SU-DHL-6 (cell line): ENCODE data around the gene ADAMTS14.

ENCODE experiments used
- H2AFZ ChIP-seq: fragments of 200-600 bp; sonication (generic); 2 replicates; pipeline ENCODE4 v1.6.1; 2014; ENCODE audit warnings: low read depth, mild to moderate bottlenecking, moderate library complexity, mixed read lengths, antibody characterized with exemption, low read length; ENCODE audit not compliant: severe bottlenecking
- H3F3A ChIP-seq: fragments of 200-600 bp; shearing (Covaris generic); 2 replicates; pipeline ENCODE4 v1.6.0; 2016; ENCODE audit warnings: antibody characterized with exemption, mild to moderate bottlenecking; ENCODE audit not compliant: insufficient read depth
- H3K27ac ChIP-seq: fragments of 200-600 bp; sonication (generic); 2 replicates; pipeline ENCODE4 v1.5.1; 2016; ENCODE audit warnings: low read depth, mild to moderate bottlenecking, low read length, moderate library complexity, mixed read lengths
- H3K27me3 ChIP-seq: fragments of 200-600 bp; sonication (generic), shearing (Covaris generic); 2 replicates; pipeline ENCODE4 v1.6.0; 2014; ENCODE audit warnings: mild to moderate bottlenecking, low read length
- H3K36me3 ChIP-seq: fragments of 200-600 bp; sonication (generic); 2 replicates; pipeline ENCODE4 v1.6.1; 2014; ENCODE audit warnings: mild to moderate bottlenecking, low read length, mixed read lengths
- H3K4me2 ChIP-seq: fragments of 300-600, 200-600 bp; shearing (Covaris generic), sonication (generic); 2 replicates; pipeline ENCODE4 v1.6.0; 2014; ENCODE audit warnings: low read length, low read depth, mild to moderate bottlenecking; ENCODE audit not compliant: poor library complexity, severe bottlenecking
- H3K4me3 ChIP-seq: fragments of 200-600 bp; sonication (generic); 2 replicates; pipeline ENCODE4 v1.5.1; 2014; ENCODE audit warnings: antibody characterized with exemption, low read length, mild to moderate bottlenecking, mixed read lengths; ENCODE audit not compliant: insufficient read depth, poor library complexity, severe bottlenecking
- H3K79me2 ChIP-seq: fragments of 200-600 bp; sonication (generic); 2 replicates; pipeline ENCODE4 v1.6.1; 2014; ENCODE audit warnings: mild to moderate bottlenecking, low read length, moderate library complexity; ENCODE audit not compliant: insufficient read depth
- H3K9ac ChIP-seq: fragments of 200-600 bp; sonication (generic); 2 replicates; pipeline ENCODE4 v1.7.0; 2014; ENCODE audit warnings: mild to moderate bottlenecking, low read length
- H3K9me2 ChIP-seq: fragments of 200-600 bp; sonication (generic); replicated peaks from 2 replicates; pipeline ENCODE4 v1.6.1; 2014; ENCODE audit warnings: low read length; ENCODE audit not compliant: insufficient read depth
- H3K9me3 ChIP-seq: fragments of 200-600 bp; sonication (generic); 2 replicates; pipeline ENCODE4 v1.6.1; 2014; ENCODE audit warnings: low read length, mixed read lengths; ENCODE audit not compliant: insufficient read depth
- H4K20me1 ChIP-seq: fragments of 200-600 bp; sonication (generic); 2 replicates; pipeline ENCODE4 v1.6.1; 2014; ENCODE audit warnings: low read depth, mild to moderate bottlenecking, antibody characterized with exemption, low read length, moderate library complexity, mixed read lengths
- CTCF ChIP-seq: fragments of 200-600 bp; sonication (generic); IDR thresholded peaks from one replicate; pipeline ENCODE4 v1.5.1; 2017; ENCODE audit warnings: antibody characterized with exemption, mild to moderate bottlenecking, low read length, moderate library complexity; ENCODE audit not compliant: insufficient read depth, poor library complexity, severe bottlenecking
- EZH2phosphoT487 ChIP-seq: fragments of 200-600 bp; sonication (generic), shearing (Covaris generic); conservative IDR thresholded peaks from 2 replicates; pipeline ENCODE4 v1.6.1; 2018; ENCODE audit warnings: mild to moderate bottlenecking, antibody characterized with exemption, low read length, moderate library complexity, mixed read lengths

Gene ADAMTS14

GRCh38 chr10:70675496-70676161, 3.3 kb downstream of the ADAMTS14 start:
- Histone ChIP-seq H3K4me3 (no peak overlapping the region), H3K9ac (no peak overlapping the region), H3K79me2 (no peaks in the 10 kb centered on the region), H3K27ac (no peak overlapping the region), H3K9me3 (no peaks in the 10 kb centered on the region), H3K9me2 (no peaks in the 10 kb centered on the region), H3K36me3 (no peaks in the 10 kb centered on the region), H2AFZ (no peak overlapping the region), H3F3A (no peaks in the 10 kb centered on the region), H3K27me3 (no peaks in the 10 kb centered on the region), H3K4me2 (no peak overlapping the region), H4K20me1 (no peaks in the 10 kb centered on the region)
- TF ChIP-seq CTCF (no peak), EZH2phosphoT487 (no peak)

GRCh38 chr10:70676511-70676910, 4.2 kb downstream of the ADAMTS14 start:
- H3K36me3 ChIP-seq: no peaks in the 10 kb centered on the region
- no peaks in the 10 kb centered on the region for H3K9me3 ChIP-seq
- H3F3A ChIP-seq: no peaks in the 10 kb centered on the region
- no peaks in the 10 kb centered on the region for H3K27me3 ChIP-seq
- H3K4me2 ChIP-seq: no peak overlapping the region
- TF ChIP-seq CTCF: no peak
- no peak for TF ChIP-seq EZH2phosphoT487
- no peaks in the 10 kb centered on the region for H4K20me1 ChIP-seq
- no peaks in the 10 kb centered on the region for H3K79me2 ChIP-seq
- H2AFZ ChIP-seq: no peak overlapping the region
- no peak overlapping the region for H3K9ac ChIP-seq
- H3K4me3 ChIP-seq: no peak overlapping the region
- H3K9me2 ChIP-seq: no peaks in the 10 kb centered on the region
- H3K27ac ChIP-seq: no peak overlapping the region

GRCh38 chr10:70677016-70677415, 4.7 kb downstream of the ADAMTS14 start:
- no peak for TF ChIP-seq EZH2phosphoT487
- no peak for TF ChIP-seq CTCF
- no peak overlapping the region for H3K4me2 ChIP-seq
- no peaks in the 10 kb centered on the region for H3K9me3 ChIP-seq
- no peaks in the 10 kb centered on the region for H3K27me3 ChIP-seq
- no peak overlapping the region for H3K9ac ChIP-seq
- H3K36me3 ChIP-seq: no peaks in the 10 kb centered on the region
- H4K20me1 ChIP-seq: no peaks in the 10 kb centered on the region
- H3K27ac ChIP-seq: no peak overlapping the region
- H3K4me3 ChIP-seq: no peak overlapping the region
- no peak overlapping the region for H2AFZ ChIP-seq
- no peaks in the 10 kb centered on the region for H3K79me2 ChIP-seq
- no peaks in the 10 kb centered on the region for H3K9me2 ChIP-seq
- no peaks in the 10 kb centered on the region for H3F3A ChIP-seq
